Nephron progenitor cell (in vitro differentiated cells): ENCODE measurements around the gene CD72.
A peak's percentile ranks its signal among the peaks of the same experiment; 100 is the strongest.

Source experiments
- DNase-seq: peaks from one replicate; pipeline ENCODE4 v3.0.0; 2021
- H3K27ac Mint-ChIP-seq: 2 replicates; pipeline ENCODE4 v1.8.0; 2021; ENCODE audit warnings: mild to moderate bottlenecking, moderate library complexity, mixed read lengths
- H3K27me3 Mint-ChIP-seq: 2 replicates; pipeline ENCODE4 v1.8.0; 2021; ENCODE audit warnings: mild to moderate bottlenecking, low read depth, mixed read lengths; ENCODE audit not compliant: poor library complexity
- H3K36me3 Mint-ChIP-seq: 2 replicates; pipeline ENCODE4 v1.8.0; 2021; ENCODE audit warnings: low read depth, mixed read lengths
- H3K4me1 Mint-ChIP-seq: 2 replicates; pipeline ENCODE4 v1.8.0; 2021; ENCODE audit warnings: mixed read lengths
- H3K4me3 Mint-ChIP-seq: 2 replicates; pipeline ENCODE4 v1.8.0; 2021; ENCODE audit warnings: mild to moderate bottlenecking, moderate library complexity, mixed read lengths
- H3K9me3 Mint-ChIP-seq: 2 replicates; pipeline ENCODE4 v1.8.0; 2021; ENCODE audit warnings: mild to moderate bottlenecking, moderate library complexity, mixed read lengths
- TF ChIP-seq, protein P1 (sequence below): fragments of 200-600 bp; sonication (generic); IDR thresholded peaks from 2 replicates; pipeline ENCODE4 v1.5.0; 2021; ENCODE audit warnings: antibody characterized with exemption

The CD72 gene

DNA sequence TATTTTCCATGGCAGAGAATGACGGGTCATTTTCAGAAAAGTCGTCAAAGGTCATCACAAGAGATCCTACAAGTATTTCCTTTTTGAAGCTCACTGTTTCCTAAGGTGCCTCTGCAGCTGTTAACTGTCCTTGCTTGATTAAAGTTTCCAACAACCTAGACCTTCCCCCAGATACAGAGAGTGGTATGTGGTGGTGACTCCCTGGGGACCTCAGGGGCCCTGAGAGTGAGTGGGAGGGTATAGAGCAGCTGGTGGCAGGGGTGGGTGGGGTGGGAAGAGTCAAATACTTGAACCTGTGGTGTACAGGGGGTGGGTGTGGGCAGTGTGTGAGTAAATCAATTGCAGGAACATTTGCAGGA lies 1.6 kb upstream of the CD72 start:
- H3K9me3 Mint-ChIP-seq: no peaks in the 10 kb centered on the region
- TF ChIP-seq, protein P1, sequence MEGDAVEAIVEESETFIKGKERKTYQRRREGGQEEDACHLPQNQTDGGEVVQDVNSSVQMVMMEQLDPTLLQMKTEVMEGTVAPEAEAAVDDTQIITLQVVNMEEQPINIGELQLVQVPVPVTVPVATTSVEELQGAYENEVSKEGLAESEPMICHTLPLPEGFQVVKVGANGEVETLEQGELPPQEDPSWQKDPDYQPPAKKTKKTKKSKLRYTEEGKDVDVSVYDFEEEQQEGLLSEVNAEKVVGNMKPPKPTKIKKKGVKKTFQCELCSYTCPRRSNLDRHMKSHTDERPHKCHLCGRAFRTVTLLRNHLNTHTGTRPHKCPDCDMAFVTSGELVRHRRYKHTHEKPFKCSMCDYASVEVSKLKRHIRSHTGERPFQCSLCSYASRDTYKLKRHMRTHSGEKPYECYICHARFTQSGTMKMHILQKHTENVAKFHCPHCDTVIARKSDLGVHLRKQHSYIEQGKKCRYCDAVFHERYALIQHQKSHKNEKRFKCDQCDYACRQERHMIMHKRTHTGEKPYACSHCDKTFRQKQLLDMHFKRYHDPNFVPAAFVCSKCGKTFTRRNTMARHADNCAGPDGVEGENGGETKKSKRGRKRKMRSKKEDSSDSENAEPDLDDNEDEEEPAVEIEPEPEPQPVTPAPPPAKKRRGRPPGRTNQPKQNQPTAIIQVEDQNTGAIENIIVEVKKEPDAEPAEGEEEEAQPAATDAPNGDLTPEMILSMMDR: no peak
- no peaks in the 10 kb centered on the region for H3K36me3 Mint-ChIP-seq
- no peak overlapping the region for H3K27ac Mint-ChIP-seq
- H3K27me3 Mint-ChIP-seq: peaks cover 58% of the 10 kb centered on the region
- no peak for DNase-seq
- peaks cover 23% of the 10 kb centered on the region for H3K4me1 Mint-ChIP-seq
- no peak overlapping the region for H3K4me3 Mint-ChIP-seq

DNA sequence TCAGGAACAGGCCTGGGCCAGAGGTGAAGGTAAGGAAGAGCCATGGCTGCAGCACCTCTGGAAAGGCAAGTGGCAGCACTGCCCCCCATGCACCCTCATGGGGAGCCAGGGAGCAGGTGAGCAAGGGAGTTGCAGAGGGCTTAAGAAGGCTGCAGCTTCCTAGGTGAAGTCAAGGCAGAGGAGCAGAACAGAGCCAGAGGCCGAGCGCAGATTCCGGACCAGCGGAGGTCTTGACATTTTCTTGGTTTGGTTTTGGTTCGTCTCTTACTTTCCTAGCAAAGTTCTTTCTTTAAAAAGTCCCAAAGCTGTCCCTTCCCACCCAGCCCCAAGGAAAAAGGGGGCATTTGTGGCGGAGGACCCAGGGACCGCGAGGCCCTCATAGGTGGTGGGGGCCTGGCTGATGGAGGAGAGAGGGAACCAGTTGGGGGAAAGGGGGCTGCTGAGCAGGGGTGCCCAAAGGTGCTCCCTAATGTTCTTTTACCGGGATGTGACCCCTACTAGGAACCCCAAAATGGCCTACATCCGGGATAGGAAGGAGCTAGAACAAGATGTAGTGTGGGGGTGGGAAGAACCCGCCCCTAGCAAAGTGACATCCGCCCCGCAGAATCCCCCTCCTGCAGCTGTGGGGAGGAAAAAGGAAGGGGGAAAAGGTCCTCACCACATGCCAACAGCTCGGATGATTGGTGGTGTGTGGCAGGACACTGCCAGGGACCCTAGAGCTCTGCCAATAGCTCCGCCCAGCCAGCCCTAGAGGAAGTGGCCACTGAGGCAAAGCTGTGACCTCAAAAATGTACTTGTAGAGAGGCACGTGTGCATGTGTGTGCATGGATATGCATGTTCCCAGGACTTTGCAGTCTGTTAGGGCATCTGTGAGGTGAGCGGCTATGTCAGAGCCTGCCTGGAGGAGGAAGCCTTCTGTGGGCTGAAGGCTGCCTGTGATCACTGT lies 914 bp upstream of the CD72 start:
- H3K4me1 Mint-ChIP-seq: peaks cover 23% of the 10 kb centered on the region
- no peak for DNase-seq
- TF ChIP-seq, protein P1: no peak
- no peaks in the 10 kb centered on the region for H3K9me3 Mint-ChIP-seq
- no peak overlapping the region for H3K27ac Mint-ChIP-seq
- no peak overlapping the region for H3K4me3 Mint-ChIP-seq
- peaks cover 64% of the 10 kb centered on the region for H3K27me3 Mint-ChIP-seq
- H3K36me3 Mint-ChIP-seq: no peaks in the 10 kb centered on the region

DNA sequence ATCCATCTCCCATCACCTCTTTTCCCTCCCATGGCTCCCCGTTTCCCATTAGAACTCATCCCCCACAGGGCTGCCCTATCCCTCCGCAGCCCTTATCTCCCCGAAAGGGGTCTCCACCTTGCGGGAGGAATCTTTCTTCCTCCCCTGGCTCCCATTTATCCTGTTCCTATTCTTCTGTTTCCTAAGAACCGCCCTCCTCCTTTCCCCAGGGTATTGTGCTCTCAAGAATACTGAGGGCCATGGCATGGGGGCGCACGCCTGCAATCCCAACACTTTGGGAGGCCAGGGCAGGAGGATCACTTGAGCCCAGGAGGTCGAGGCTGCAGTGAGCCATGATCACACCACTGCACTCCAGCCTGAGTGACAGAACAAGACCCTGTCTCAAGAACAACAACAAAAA lies 665 bp downstream of the CD72 start:
- Mint-ChIP-seq H3K9me3 (no peaks in the 10 kb centered on the region), H3K36me3 (no peaks in the 10 kb centered on the region), H3K4me3 (peak overlapping the region; percentile 77), H3K4me1 (peaks cover 23% of the 10 kb centered on the region), H3K27ac (no peak overlapping the region), H3K27me3 (peaks cover 80% of the 10 kb centered on the region)
- TF ChIP-seq, protein P1: no peak
- no peak for DNase-seq

DNA sequence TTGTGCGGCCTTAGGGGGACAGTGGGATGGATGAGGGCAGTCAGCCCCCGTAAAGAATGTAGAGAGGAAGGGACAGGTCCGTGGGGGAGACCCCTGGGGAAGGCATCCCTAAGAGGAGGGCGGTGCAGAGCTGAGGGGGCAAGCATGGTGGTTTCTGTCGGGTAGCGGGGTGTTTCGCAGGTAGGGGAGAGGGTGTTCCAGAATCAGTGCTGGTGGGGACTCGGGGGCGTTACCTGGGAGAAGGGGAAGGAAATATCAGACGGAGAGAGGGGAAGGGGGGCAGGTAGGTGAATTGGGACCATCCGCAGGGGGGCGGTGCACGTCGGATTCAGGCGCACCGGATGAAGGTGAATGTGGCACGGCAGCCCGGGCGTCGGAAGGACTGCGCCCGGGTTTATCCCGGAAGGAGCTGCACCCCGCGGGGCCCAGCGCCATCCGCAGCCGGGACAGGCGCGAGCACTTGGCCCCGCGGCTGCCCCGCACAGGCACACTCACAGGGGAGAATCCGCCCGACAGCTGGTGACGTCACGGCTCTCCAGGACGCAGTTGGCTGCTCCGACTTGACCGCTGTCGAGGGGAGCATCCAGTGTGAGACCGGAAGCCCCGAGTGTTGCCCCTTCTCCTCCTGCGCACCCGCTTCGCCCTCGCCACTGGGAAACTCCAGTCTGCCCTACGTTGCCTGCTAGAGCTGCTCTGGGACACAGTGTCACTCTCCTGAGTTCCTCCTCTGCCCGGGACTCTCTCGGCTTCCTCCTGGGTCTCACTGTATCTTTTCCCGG lies 1.3 kb downstream of the CD72 start:
- H3K4me3 Mint-ChIP-seq: peak overlapping the region; percentile 77
- peak; percentile 75 for DNase-seq
- TF ChIP-seq, protein P1: no peak
- H3K27ac Mint-ChIP-seq: no peak overlapping the region
- H3K4me1 Mint-ChIP-seq: peaks cover 23% of the 10 kb centered on the region
- peaks cover 84% of the 10 kb centered on the region for H3K27me3 Mint-ChIP-seq
- no peaks in the 10 kb centered on the region for H3K9me3 Mint-ChIP-seq
- H3K36me3 Mint-ChIP-seq: no peaks in the 10 kb centered on the region

DNA sequence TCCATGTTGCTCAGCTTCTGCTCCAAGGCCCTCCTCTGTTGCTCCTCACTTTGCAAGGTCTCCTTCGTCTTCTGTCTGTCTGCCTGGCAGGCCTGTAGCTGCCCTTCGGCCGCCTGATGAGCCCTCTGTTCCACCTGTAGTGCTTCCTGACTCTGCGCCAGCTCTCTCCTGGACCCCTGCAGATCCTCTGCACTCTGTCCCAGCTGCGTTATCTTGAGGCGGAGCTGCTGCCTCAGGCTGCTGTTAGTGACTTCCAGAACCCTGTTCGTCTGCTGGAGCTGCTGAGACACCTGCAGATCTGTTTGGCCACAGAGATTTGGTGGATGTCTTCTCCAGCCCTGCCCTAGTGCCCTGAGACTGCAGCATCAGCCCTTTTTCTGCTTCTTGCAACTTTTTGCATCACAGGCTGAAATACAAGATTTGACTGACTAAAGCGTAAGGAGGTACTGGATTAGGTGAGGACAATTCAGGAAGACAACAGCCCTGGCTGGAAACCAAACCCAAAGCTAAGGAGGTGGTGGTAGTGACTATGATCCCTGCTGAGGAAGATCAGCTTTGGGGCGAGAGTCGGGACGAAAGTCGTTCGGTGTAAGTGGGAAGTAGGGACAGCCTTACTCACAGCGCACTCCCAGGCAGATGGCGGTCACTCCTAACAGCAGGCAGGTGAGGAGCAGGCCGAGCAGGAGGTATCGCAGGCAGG lies 2.1 kb downstream of the CD72 start:
- TF ChIP-seq, protein P1: no peak
- no peaks in the 10 kb centered on the region for H3K36me3 Mint-ChIP-seq
- peak overlapping the region; percentile 72 for H3K4me3 Mint-ChIP-seq

More for the DNA sequence above, 2.1 kb downstream of the CD72 start:
- Mint-ChIP-seq H3K9me3 (no peaks in the 10 kb centered on the region), H3K27me3 (peaks cover 83% of the 10 kb centered on the region), H3K27ac (no peak overlapping the region), H3K4me1 (peaks cover 23% of the 10 kb centered on the region)
- no peak for DNase-seq
